Measurements from ENCODE around the gene RANBP9. TPM values are rescaled to one million over a fixed set of nuclear protein-coding genes. Genes with fewer than 3 reads are reported as not detected.

The RANBP9 gene
- 1 to 10 TPM; 2.4 to 5.5 (median 3.8) TPM for polyA plus RNA-seq

- H3K4me3 Mint-ChIP-seq, result peak within 1 kb of the TSS; percentile 98 to 99 (median 98)
- no peaks in the 10 kb centered on the region for H3K36me3 Mint-ChIP-seq
- H3K9me3 Mint-ChIP-seq, result no peaks in the 10 kb centered on the region
- peaks cover 46 to 51% of the 10 kb centered on the region in 2 donors for H3K4me1 Mint-ChIP-seq
- DNase-seq, result peak; percentile 88 to 89 (median 89)
- peaks cover 6 to 22% (median 10%) of the 10 kb centered on the region in 3 donors for H3K27me3 Mint-ChIP-seq (ENCODE audit: low read depth in 3 of 3)
- peak within 1 kb of the TSS; percentile 96 to 98 (median 97) for H3K27ac Mint-ChIP-seq
Observed at GRCh38 chr6:13711733-13712598, at the start of gene RANBP9. Gene RANBP9, minus strand, starts transcription at chr6:13711835. Its CDS starts 330 bp downstream, at chr6:13711505.

- no peak overlapping the region for H3K4me3 Mint-ChIP-seq
- H3K27ac Mint-ChIP-seq, result no peak overlapping the region
- H3K36me3 Mint-ChIP-seq, result peaks cover 0 to 4% (median 0%) of the 10 kb centered on the region in 3 donors
- peaks cover 22 to 27% of the 10 kb centered on the region in 2 donors for H3K4me1 Mint-ChIP-seq
- DNase-seq, result no peak
- H3K9me3 Mint-ChIP-seq, result no peaks in the 10 kb centered on the region
- H3K27me3 Mint-ChIP-seq (ENCODE audit: low read depth in 3 of 3), result peaks cover 2 to 3% (median 2%) of the 10 kb centered on the region in 3 donors
Observed at GRCh38 chr6:13760307-13761304, 49.0 kb upstream of the RANBP9 start.

GRCh38 chr6:13759025-13759424 is 47.4 kb upstream of the RANBP9 start:
- H3K9me3 Mint-ChIP-seq, result no peaks in the 10 kb centered on the region
- no peak overlapping the region for H3K27ac Mint-ChIP-seq
- peaks cover 22 to 27% of the 10 kb centered on the region in 2 donors for H3K4me1 Mint-ChIP-seq
- no peak for DNase-seq
- no peak overlapping the region for H3K4me3 Mint-ChIP-seq
- H3K27me3 Mint-ChIP-seq (ENCODE audit: low read depth in 3 of 3), result peaks cover 2 to 5% (median 2%) of the 10 kb centered on the region in 3 donors
- peaks cover 0 to 4% (median 0%) of the 10 kb centered on the region in 3 donors for H3K36me3 Mint-ChIP-seq

- Mint-ChIP-seq H3K4me1 (no peaks in the 10 kb centered on the region), H3K36me3 (no peaks in the 10 kb centered on the region), H3K27me3 (ENCODE audit: low read depth in 3 of 3) (peaks cover 2 to 4% (median 3%) of the 10 kb centered on the region in 3 donors), H3K27ac (no peak overlapping the region), H3K4me3 (no peak overlapping the region), H3K9me3 (no peaks in the 10 kb centered on the region)
- DNase-seq, result no peak
Observed at GRCh38 chr6:13754644-13755043, 43.0 kb upstream of the RANBP9 start.

- DNase-seq, result no peak
- H3K36me3 Mint-ChIP-seq, result peaks cover 0 to 5% (median 4%) of the 10 kb centered on the region in 3 donors
- no peak overlapping the region for H3K27ac Mint-ChIP-seq
- H3K4me1 Mint-ChIP-seq, result peaks cover 17 to 23% of the 10 kb centered on the region in 2 donors
- no peak overlapping the region for H3K4me3 Mint-ChIP-seq
- peaks cover 0 to 8% (median 0%) of the 10 kb centered on the region in 6 donors for H3K9me3 Mint-ChIP-seq
- H3K27me3 Mint-ChIP-seq (ENCODE audit: low read depth in 3 of 3), result peaks cover 0 to 6% (median 5%) of the 10 kb centered on the region in 3 donors
Observed at GRCh38 chr6:13743736-13744127, 32.1 kb upstream of the RANBP9 start.

GRCh38 chr6:13742961-13743735 is 31.5 kb upstream of the RANBP9 start:
- Mint-ChIP-seq H3K27me3 (ENCODE audit: low read depth in 3 of 3) (peaks cover 0 to 6% (median 5%) of the 10 kb centered on the region in 3 donors), H3K36me3 (peaks cover 0 to 5% (median 4%) of the 10 kb centered on the region in 3 donors), H3K4me1 (peaks cover 13 to 20% of the 10 kb centered on the region in 2 donors), H3K27ac (no peak overlapping the region), H3K4me3 (peak overlapping the region in 1 of 5 donors; percentile 63), H3K9me3 (peaks cover 0 to 8% (median 0%) of the 10 kb centered on the region in 6 donors)
- DNase-seq, result no peak

GRCh38 chr6:13741365-13741764 is 29.7 kb upstream of the RANBP9 start:
- no peaks in the 10 kb centered on the region for H3K27me3 Mint-ChIP-seq (ENCODE audit: low read depth in 3 of 3)
- H3K9me3 Mint-ChIP-seq, result peaks cover 0 to 5% (median 0%) of the 10 kb centered on the region in 6 donors
- peaks cover 0 to 8% of the 10 kb centered on the region in 2 donors for H3K4me1 Mint-ChIP-seq
- peak in 2 of 3 donors; percentile 6 to 16 for DNase-seq
- no peaks in the 10 kb centered on the region for H3K36me3 Mint-ChIP-seq
- H3K27ac Mint-ChIP-seq, result peak overlapping the region in 2 of 6 donors; percentile 10 to 76
- no peak overlapping the region for H3K4me3 Mint-ChIP-seq

GRCh38 chr6:13735031-13735430 is 23.4 kb upstream of the RANBP9 start:
- Mint-ChIP-seq H3K27me3 (ENCODE audit: low read depth in 3 of 3) (peaks cover 2 to 5% (median 2%) of the 10 kb centered on the region in 3 donors), H3K9me3 (peaks cover 0 to 2% (median 0%) of the 10 kb centered on the region in 6 donors), H3K27ac (no peak overlapping the region), H3K4me3 (no peak overlapping the region), H3K36me3 (no peaks in the 10 kb centered on the region), H3K4me1 (no peaks in the 10 kb centered on the region)
- DNase-seq, result no peak

- Mint-ChIP-seq H3K4me1 (no peaks in the 10 kb centered on the region), H3K27ac (no peak overlapping the region), H3K4me3 (no peak overlapping the region), H3K27me3 (ENCODE audit: low read depth in 3 of 3) (peaks cover 2 to 5% (median 2%) of the 10 kb centered on the region in 3 donors), H3K36me3 (no peaks in the 10 kb centered on the region), H3K9me3 (peaks cover 0 to 2% (median 0%) of the 10 kb centered on the region in 6 donors)
- no peak for DNase-seq
Observed at GRCh38 chr6:13733178-13733887, 21.7 kb upstream of the RANBP9 start.

- Mint-ChIP-seq H3K27ac (no peak overlapping the region), H3K36me3 (no peaks in the 10 kb centered on the region), H3K9me3 (no peaks in the 10 kb centered on the region), H3K4me3 (no peak overlapping the region), H3K4me1 (peaks cover 2 to 3% of the 10 kb centered on the region in 2 donors), H3K27me3 (ENCODE audit: low read depth in 3 of 3) (peaks cover 2 to 5% (median 2%) of the 10 kb centered on the region in 3 donors)
- no peak for DNase-seq
Observed at GRCh38 chr6:13730704-13731103, 19.1 kb upstream of the RANBP9 start.

- no peaks in the 10 kb centered on the region for H3K9me3 Mint-ChIP-seq
- H3K4me1 Mint-ChIP-seq, result peaks cover 5 to 10% of the 10 kb centered on the region in 2 donors
- H3K27ac Mint-ChIP-seq, result no peak overlapping the region
- H3K4me3 Mint-ChIP-seq, result no peak overlapping the region
- peaks cover 2 to 3% (median 2%) of the 10 kb centered on the region in 3 donors for H3K27me3 Mint-ChIP-seq (ENCODE audit: low read depth in 3 of 3)
- no peaks in the 10 kb centered on the region for H3K36me3 Mint-ChIP-seq
- DNase-seq, result no peak
Observed at GRCh38 chr6:13729891-13730290, 18.3 kb upstream of the RANBP9 start.

- Mint-ChIP-seq H3K36me3 (no peaks in the 10 kb centered on the region), H3K9me3 (no peaks in the 10 kb centered on the region), H3K27me3 (ENCODE audit: low read depth in 3 of 3) (no peaks in the 10 kb centered on the region), H3K4me3 (no peak overlapping the region), H3K27ac (no peak overlapping the region), H3K4me1 (peaks cover 9 to 25% of the 10 kb centered on the region in 2 donors)
- no peak for DNase-seq
Observed at GRCh38 chr6:13725570-13725969, 13.9 kb upstream of the RANBP9 start.

Measured in immature natural killer cell (primary cell).